Stimulated activated memory B cell treated with anti-CD40 and anti-IgM and Interleukin-4, amounts not matched to agents 10 μg/mL and 1 μg/mL and 100 μg/mL, for 72 hours (primary cell): ENCODE measurements around the gene LRP8.

ENCODE experiments used
- ATAC-seq: fragments of 150-1000 bp; cut with Tn5 transposase; 2 replicates; pipeline ENCODE4 v1.10.0; 2021
- H3K27ac Mint-ChIP-seq: one replicate; pipeline ENCODE4 v1.8.0; 2022; ENCODE audit warnings: mild to moderate bottlenecking, mixed read lengths
- H3K27me3 Mint-ChIP-seq: one replicate; pipeline ENCODE4 v1.8.0; 2022; ENCODE audit warnings: mixed read lengths
- H3K36me3 Mint-ChIP-seq: one replicate; pipeline ENCODE4 v1.8.0; 2022; ENCODE audit warnings: mixed read lengths
- H3K4me1 Mint-ChIP-seq: one replicate; pipeline ENCODE4 v1.8.0; 2022; ENCODE audit warnings: mixed read lengths
- H3K4me3 Mint-ChIP-seq: one replicate; pipeline ENCODE4 v1.8.0; 2022; ENCODE audit warnings: mild to moderate bottlenecking, moderate library complexity, mixed read lengths
- H3K9me3 Mint-ChIP-seq: one replicate; pipeline ENCODE4 v1.8.0; 2022; ENCODE audit warnings: mixed read lengths

LRP8 gene

GRCh38 chr1:53244141-53244540 is 83.7 kb downstream of the LRP8 start:
- Mint-ChIP-seq H3K36me3 (peaks cover 33% of the 10 kb centered on the region), H3K4me3 (no peak overlapping the region), H3K9me3 (no peaks in the 10 kb centered on the region), H3K27ac (no peak overlapping the region), H3K27me3 (no peaks in the 10 kb centered on the region), H3K4me1 (peaks cover 28% of the 10 kb centered on the region)
- no peak for ATAC-seq

- Mint-ChIP-seq H3K36me3 (peaks cover 29% of the 10 kb centered on the region), H3K9me3 (peaks cover 3% of the 10 kb centered on the region), H3K4me3 (no peak overlapping the region), H3K27ac (no peak overlapping the region), H3K4me1 (peaks cover 38% of the 10 kb centered on the region), H3K27me3 (no peaks in the 10 kb centered on the region)
- ATAC-seq, result no peak
Observed at GRCh38 chr1:53242381-53242780, 85.5 kb downstream of the LRP8 start.

GRCh38 chr1:53241828-53242227 is 86.0 kb downstream of the LRP8 start:
- Mint-ChIP-seq H3K4me1 (peaks cover 37% of the 10 kb centered on the region), H3K27ac (no peak overlapping the region), H3K27me3 (no peaks in the 10 kb centered on the region), H3K9me3 (peaks cover 3% of the 10 kb centered on the region), H3K4me3 (no peak overlapping the region), H3K36me3 (peaks cover 27% of the 10 kb centered on the region)
- ATAC-seq, result no peak

- peak; percentile 100 for ATAC-seq
- Mint-ChIP-seq H3K27me3 (no peaks in the 10 kb centered on the region), H3K4me3 (peak within 1 kb of the TSS; percentile 100), H3K27ac (peak within 1 kb of the TSS; percentile 98), H3K36me3 (peaks cover 27% of the 10 kb centered on the region), H3K4me1 (peaks cover 34% of the 10 kb centered on the region), H3K9me3 (peaks cover 3% of the 10 kb centered on the region)
Observed at GRCh38 chr1:53238197-53239155, 89.4 kb downstream of the LRP8 start, which contains the start of gene MAGOH. TSS of gene MAGOH (minus strand) at chr1:53238518. CDS start at chr1:53238448, 70 bp downstream.

GRCh38 chr1:53237638-53238037 is 90.2 kb downstream of the LRP8 start:
- Mint-ChIP-seq H3K27me3 (no peaks in the 10 kb centered on the region), H3K4me3 (peak overlapping the region; percentile 100), H3K27ac (peak overlapping the region; percentile 98), H3K4me1 (peaks cover 34% of the 10 kb centered on the region), H3K9me3 (peaks cover 3% of the 10 kb centered on the region), H3K36me3 (peaks cover 34% of the 10 kb centered on the region)
- ATAC-seq, result no peak

- ATAC-seq, result no peak
- Mint-ChIP-seq H3K27ac (peak overlapping the region; percentile 96), H3K4me3 (peak overlapping the region; percentile 91), H3K36me3 (peaks cover 14% of the 10 kb centered on the region), H3K4me1 (peaks cover 24% of the 10 kb centered on the region), H3K9me3 (no peaks in the 10 kb centered on the region), H3K27me3 (no peaks in the 10 kb centered on the region)
Observed at GRCh38 chr1:53220962-53221286, 106.9 kb downstream of the LRP8 start.

- Mint-ChIP-seq H3K27me3 (no peaks in the 10 kb centered on the region), H3K4me1 (peaks cover 24% of the 10 kb centered on the region), H3K27ac (peak within 1 kb of the TSS; percentile 96), H3K36me3 (peaks cover 14% of the 10 kb centered on the region), H3K4me3 (peak within 1 kb of the TSS; percentile 91), H3K9me3 (no peaks in the 10 kb centered on the region)
- peak; percentile 98 for ATAC-seq
Observed at GRCh38 chr1:53220171-53220961, 107.5 kb downstream of the LRP8 start, which contains the start of gene CZIB. TSS of gene CZIB (minus strand) at chr1:53220634. CDS start at chr1:53220575, 59 bp downstream.

GRCh38 chr1:53219711-53220110 is 108.2 kb downstream of the LRP8 start:
- peaks cover 24% of the 10 kb centered on the region for H3K4me1 Mint-ChIP-seq
- no peak for ATAC-seq
- no peaks in the 10 kb centered on the region for H3K9me3 Mint-ChIP-seq
- H3K27me3 Mint-ChIP-seq, result no peaks in the 10 kb centered on the region
- peak overlapping the region; percentile 91 for H3K4me3 Mint-ChIP-seq
- H3K27ac Mint-ChIP-seq, result peak overlapping the region; percentile 96
- H3K36me3 Mint-ChIP-seq, result peaks cover 14% of the 10 kb centered on the region

- H3K4me1 Mint-ChIP-seq, result peaks cover 24% of the 10 kb centered on the region
- ATAC-seq, result no peak
- no peak overlapping the region for H3K27ac Mint-ChIP-seq
- no peaks in the 10 kb centered on the region for H3K9me3 Mint-ChIP-seq
- H3K27me3 Mint-ChIP-seq, result no peaks in the 10 kb centered on the region
- H3K4me3 Mint-ChIP-seq, result no peak overlapping the region
- H3K36me3 Mint-ChIP-seq, result peaks cover 17% of the 10 kb centered on the region
Observed at GRCh38 chr1:53218201-53218600, 109.7 kb downstream of the LRP8 start.

GRCh38 chr1:53214376-53214940 is 113.4 kb downstream of the LRP8 start:
- no peak for ATAC-seq
- H3K4me3 Mint-ChIP-seq, result no peak overlapping the region
- peaks cover 50% of the 10 kb centered on the region for H3K36me3 Mint-ChIP-seq
- peaks cover 9% of the 10 kb centered on the region for H3K4me1 Mint-ChIP-seq
- H3K27me3 Mint-ChIP-seq, result no peaks in the 10 kb centered on the region
- H3K9me3 Mint-ChIP-seq, result no peaks in the 10 kb centered on the region
- no peak overlapping the region for H3K27ac Mint-ChIP-seq

- H3K4me1 Mint-ChIP-seq, result no peaks in the 10 kb centered on the region
- H3K27me3 Mint-ChIP-seq, result no peaks in the 10 kb centered on the region
- peaks cover 70% of the 10 kb centered on the region for H3K36me3 Mint-ChIP-seq
- H3K9me3 Mint-ChIP-seq, result peaks cover 11% of the 10 kb centered on the region
- no peak overlapping the region for H3K27ac Mint-ChIP-seq
- no peak overlapping the region for H3K4me3 Mint-ChIP-seq
- ATAC-seq, result no peak
Observed at GRCh38 chr1:53210954-53211353, 116.9 kb downstream of the LRP8 start.

- Mint-ChIP-seq H3K27me3 (no peaks in the 10 kb centered on the region), H3K4me1 (no peaks in the 10 kb centered on the region), H3K36me3 (peaks cover 74% of the 10 kb centered on the region), H3K4me3 (no peak overlapping the region), H3K27ac (no peak overlapping the region), H3K9me3 (peaks cover 11% of the 10 kb centered on the region)
- ATAC-seq, result no peak
Observed at GRCh38 chr1:53210352-53210751, 117.5 kb downstream of the LRP8 start.

GRCh38 chr1:53207726-53208125 is 120.1 kb downstream of the LRP8 start:
- Mint-ChIP-seq H3K9me3 (peaks cover 23% of the 10 kb centered on the region), H3K4me1 (no peaks in the 10 kb centered on the region), H3K27ac (no peak overlapping the region), H3K36me3 (peaks cover 93% of the 10 kb centered on the region), H3K4me3 (no peak overlapping the region), H3K27me3 (no peaks in the 10 kb centered on the region)
- no peak for ATAC-seq

- Mint-ChIP-seq H3K27me3 (no peaks in the 10 kb centered on the region), H3K27ac (no peak overlapping the region), H3K4me1 (no peaks in the 10 kb centered on the region), H3K4me3 (no peak overlapping the region), H3K9me3 (peaks cover 23% of the 10 kb centered on the region), H3K36me3 (peaks cover 97% of the 10 kb centered on the region)
- no peak for ATAC-seq
Observed at GRCh38 chr1:53206735-53207379, 121.0 kb downstream of the LRP8 start.
